ENCODE data around the gene RTKN. TPM values are rescaled to one million over a fixed set of nuclear protein-coding genes. Genes with fewer than 3 reads are reported as not detected.

Gene RTKN
- total and polyA plus RNA-seq, 2 of the 13 experiments (the other 11 are each of a cell fraction or from before 2014, with no cell fraction given): 159 to 166 TPM

DNA sequence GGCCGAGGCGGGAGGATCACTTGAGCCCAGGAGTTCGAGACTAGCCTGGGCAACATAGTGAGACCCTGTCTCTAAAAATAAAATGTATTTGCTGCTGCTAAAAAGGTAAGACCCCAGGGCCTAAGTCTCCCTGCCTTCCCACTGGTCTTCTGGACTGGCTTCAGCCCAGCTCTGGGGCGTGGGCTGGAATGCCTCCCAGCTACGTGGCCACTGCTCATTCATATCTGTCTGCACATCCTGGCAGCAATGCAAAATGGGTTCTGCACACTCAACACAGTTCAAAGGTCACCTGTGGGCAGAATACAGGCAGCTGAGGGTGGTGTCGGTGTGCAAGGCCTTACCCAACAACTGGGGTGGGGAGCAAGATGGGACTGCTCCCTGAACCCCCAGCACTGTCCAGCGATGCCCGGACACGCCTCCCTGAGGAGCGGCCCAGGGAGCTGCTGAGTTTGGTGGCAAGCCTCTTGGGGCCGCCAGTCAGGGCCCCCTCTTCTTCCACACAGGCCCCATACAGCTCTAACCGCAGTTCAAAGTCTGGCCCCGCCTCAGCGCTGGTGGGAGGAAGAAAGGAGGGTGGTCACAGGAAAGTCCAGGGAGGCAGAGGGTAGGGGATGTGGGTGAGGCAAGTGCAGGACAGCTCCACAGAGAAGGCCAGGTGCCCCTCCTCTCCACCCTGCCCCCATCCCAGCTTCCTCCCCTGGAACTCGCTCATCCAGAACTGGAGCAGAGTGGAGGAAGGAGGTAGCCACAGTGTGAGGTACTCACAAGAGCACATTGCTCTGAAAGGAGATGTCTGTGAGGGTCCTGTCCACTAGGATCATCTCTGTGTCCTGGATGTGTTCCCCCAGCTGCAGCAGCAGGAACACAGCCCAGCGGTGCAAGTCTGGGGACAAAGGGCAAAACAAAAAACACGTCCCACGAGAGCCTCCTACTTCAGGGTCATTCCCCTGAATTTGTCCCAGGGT, 12.0 kb downstream of the RTKN start (continued):
- TF ChIP-seq CAMTA2 (CRISPR knock-in tag; IDR thresholded peaks at IDR 0.05; ENCODE audit: borderline replicate concordance) (no peak), ZNF562 (CRISPR knock-in tag; IDR thresholded peaks at IDR 0.05; ENCODE audit: borderline replicate concordance) (no peak), RFX5 (IDR thresholded peaks at IDR 0.05; ENCODE audit: low read depth, low read length) (no peak; the same call in 1 of the 2 replicates), TOPORS (CRISPR knock-in tag; IDR thresholded peaks at IDR 0.05) (peak; percentile 71; the same call in 1 of the 2 replicates), AHR (CRISPR knock-in tag; IDR thresholded peaks at IDR 0.05) (no peak), DR1 (CRISPR knock-in tag; IDR thresholded peaks at IDR 0.05) (no peak; the same call in 1 of the 2 replicates), ZNF292 (CRISPR knock-in tag; IDR thresholded peaks at IDR 0.05; ENCODE audit: borderline replicate concordance, low read depth) (peak; percentile 74; the same call in 1 of the 2 replicates), ZNF101 (CRISPR knock-in tag; IDR thresholded peaks at IDR 0.05; ENCODE audit: borderline replicate concordance, low read depth) (no peak; the same call in 1 of the 2 replicates), ZNF777 (CRISPR knock-in tag; IDR thresholded peaks at IDR 0.05) (no peak), CCAR2 (optimal IDR thresholded peaks at IDR 0.05; ENCODE audit: low read depth, low read length) (peak; percentile 10)
- TF ChIP-seq, protein P1, sequence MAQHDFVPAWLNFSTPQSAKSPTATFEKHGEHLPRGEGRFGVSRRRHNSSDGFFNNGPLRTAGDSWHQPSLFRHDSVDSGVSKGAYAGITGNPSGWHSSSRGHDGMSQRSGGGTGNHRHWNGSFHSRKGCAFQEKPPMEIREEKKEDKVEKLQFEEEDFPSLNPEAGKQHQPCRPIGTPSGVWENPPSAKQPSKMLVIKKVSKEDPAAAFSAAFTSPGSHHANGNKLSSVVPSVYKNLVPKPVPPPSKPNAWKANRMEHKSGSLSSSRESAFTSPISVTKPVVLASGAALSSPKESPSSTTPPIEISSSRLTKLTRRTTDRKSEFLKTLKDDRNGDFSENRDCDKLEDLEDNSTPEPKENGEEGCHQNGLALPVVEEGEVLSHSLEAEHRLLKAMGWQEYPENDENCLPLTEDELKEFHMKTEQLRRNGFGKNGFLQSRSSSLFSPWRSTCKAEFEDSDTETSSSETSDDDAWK (CRISPR knock-in tag; IDR thresholded peaks at IDR 0.05): no peak
- TF ChIP-seq, protein P2, sequence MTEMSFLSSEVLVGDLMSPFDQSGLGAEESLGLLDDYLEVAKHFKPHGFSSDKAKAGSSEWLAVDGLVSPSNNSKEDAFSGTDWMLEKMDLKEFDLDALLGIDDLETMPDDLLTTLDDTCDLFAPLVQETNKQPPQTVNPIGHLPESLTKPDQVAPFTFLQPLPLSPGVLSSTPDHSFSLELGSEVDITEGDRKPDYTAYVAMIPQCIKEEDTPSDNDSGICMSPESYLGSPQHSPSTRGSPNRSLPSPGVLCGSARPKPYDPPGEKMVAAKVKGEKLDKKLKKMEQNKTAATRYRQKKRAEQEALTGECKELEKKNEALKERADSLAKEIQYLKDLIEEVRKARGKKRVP (CRISPR knock-in tag; IDR thresholded peaks at IDR 0.05): peak; percentile 33 to 51; a peak in 2 of 4 replicates
- TF ChIP-seq, protein P3, sequence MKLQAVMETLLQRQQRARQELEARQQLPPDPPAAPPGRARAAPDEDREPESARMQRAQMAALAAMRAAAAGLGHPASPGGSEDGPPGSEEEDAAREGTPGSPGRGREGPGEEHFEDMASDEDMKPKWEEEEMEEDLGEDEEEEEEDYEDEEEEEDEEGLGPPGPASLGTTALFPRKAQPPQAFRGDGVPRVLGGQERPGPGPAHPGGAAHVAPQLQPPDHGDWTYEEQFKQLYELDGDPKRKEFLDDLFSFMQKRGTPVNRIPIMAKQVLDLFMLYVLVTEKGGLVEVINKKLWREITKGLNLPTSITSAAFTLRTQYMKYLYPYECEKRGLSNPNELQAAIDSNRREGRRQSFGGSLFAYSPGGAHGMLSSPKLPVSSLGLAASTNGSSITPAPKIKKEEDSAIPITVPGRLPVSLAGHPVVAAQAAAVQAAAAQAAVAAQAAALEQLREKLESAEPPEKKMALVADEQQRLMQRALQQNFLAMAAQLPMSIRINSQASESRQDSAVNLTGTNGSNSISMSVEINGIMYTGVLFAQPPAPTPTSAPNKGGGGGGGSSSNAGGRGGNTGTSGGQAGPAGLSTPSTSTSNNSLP (IDR thresholded peaks at IDR 0.05; ENCODE audit: low read depth, low read length): no peak
- TF ChIP-seq, protein P4, sequence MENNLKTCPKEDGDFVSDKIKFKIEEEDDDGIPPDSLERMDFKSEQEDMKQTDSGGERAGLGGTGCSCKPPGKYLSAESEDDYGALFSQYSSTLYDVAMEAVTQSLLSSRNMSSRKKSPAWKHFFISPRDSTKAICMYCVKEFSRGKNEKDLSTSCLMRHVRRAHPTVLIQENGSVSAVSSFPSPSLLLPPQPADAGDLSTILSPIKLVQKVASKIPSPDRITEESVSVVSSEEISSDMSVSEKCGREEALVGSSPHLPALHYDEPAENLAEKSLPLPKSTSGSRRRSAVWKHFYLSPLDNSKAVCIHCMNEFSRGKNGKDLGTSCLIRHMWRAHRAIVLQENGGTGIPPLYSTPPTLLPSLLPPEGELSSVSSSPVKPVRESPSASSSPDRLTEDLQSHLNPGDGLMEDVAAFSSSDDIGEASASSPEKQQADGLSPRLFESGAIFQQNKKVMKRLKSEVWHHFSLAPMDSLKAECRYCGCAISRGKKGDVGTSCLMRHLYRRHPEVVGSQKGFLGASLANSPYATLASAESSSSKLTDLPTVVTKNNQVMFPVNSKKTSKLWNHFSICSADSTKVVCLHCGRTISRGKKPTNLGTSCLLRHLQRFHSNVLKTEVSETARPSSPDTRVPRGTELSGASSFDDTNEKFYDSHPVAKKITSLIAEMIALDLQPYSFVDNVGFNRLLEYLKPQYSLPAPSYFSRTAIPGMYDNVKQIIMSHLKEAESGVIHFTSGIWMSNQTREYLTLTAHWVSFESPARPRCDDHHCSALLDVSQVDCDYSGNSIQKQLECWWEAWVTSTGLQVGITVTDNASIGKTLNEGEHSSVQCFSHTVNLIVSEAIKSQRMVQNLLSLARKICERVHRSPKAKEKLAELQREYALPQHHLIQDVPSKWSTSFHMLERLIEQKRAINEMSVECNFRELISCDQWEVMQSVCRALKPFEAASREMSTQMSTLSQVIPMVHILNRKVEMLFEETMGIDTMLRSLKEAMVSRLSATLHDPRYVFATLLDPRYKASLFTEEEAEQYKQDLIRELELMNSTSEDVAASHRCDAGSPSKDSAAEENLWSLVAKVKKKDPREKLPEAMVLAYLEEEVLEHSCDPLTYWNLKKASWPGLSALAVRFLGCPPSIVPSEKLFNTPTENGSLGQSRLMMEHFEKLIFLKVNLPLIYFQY (CRISPR knock-in tag; IDR thresholded peaks at IDR 0.05; ENCODE audit: borderline replicate concordance): peak; percentile 56; the same call in 1 of the 2 replicates
- TF ChIP-seq, protein P5, sequence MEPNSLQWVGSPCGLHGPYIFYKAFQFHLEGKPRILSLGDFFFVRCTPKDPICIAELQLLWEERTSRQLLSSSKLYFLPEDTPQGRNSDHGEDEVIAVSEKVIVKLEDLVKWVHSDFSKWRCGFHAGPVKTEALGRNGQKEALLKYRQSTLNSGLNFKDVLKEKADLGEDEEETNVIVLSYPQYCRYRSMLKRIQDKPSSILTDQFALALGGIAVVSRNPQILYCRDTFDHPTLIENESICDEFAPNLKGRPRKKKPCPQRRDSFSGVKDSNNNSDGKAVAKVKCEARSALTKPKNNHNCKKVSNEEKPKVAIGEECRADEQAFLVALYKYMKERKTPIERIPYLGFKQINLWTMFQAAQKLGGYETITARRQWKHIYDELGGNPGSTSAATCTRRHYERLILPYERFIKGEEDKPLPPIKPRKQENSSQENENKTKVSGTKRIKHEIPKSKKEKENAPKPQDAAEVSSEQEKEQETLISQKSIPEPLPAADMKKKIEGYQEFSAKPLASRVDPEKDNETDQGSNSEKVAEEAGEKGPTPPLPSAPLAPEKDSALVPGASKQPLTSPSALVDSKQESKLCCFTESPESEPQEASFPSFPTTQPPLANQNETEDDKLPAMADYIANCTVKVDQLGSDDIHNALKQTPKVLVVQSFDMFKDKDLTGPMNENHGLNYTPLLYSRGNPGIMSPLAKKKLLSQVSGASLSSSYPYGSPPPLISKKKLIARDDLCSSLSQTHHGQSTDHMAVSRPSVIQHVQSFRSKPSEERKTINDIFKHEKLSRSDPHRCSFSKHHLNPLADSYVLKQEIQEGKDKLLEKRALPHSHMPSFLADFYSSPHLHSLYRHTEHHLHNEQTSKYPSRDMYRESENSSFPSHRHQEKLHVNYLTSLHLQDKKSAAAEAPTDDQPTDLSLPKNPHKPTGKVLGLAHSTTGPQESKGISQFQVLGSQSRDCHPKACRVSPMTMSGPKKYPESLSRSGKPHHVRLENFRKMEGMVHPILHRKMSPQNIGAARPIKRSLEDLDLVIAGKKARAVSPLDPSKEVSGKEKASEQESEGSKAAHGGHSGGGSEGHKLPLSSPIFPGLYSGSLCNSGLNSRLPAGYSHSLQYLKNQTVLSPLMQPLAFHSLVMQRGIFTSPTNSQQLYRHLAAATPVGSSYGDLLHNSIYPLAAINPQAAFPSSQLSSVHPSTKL (CRISPR knock-in tag; IDR thresholded peaks at IDR 0.05): peak; percentile 58
